ENCODE results near the gene NT5DC1. TPM values are rescaled to one million over a fixed set of nuclear protein-coding genes. Genes with fewer than 3 reads are reported as not detected.

NT5DC1 gene
- total and polyA plus RNA-seq, 10 of the 15 experiments (the other 5 are each of a cell fraction or from before 2014, with no cell fraction given) = 40.8 to 140 (median 66.8) TPM

DNA sequence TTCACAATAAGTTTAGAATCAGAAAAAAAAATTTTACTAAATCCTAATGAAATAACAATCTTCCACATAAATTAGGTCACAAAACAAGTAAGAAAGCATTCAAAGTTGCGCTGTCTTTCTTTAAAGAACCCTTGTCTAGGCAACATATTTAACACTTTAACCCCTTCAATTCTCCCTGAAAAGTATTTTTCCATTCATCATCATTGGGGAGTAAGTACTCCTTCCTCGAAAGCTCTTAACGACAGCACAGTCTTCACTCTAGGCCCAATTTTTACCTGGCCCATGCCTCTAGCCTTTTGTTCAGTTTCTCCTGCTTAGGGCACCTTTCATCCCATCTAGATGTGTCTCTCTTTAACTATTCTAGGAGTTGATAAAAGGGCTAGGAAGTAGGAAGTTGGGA is 176.5 kb downstream of the NT5DC1 start:
- intact Hi-C loops (cut with micrococcal nuclease; ENCODE audit: unreplicated experiment) = loop anchor here (5.0 kb wide), 2 partner anchors 295 to 390 kb away; partner anchors contain the start of genes RWDD1 and ZUP1
- no peak overlapping the region for H2AFZ ChIP-seq (ENCODE audit: control insufficient read depth, low read depth, low read length)
- H3K27me3 ChIP-seq (replicated peaks in 1 of 2; ENCODE audit: control insufficient read depth in 2 of 2, insufficient read depth in 2 of 2, low read length in 1 of 2) = no peaks in the 10 kb centered on the region
- H3K27ac ChIP-seq (ENCODE audit: control insufficient read depth, insufficient read depth) = no peak overlapping the region
- WGBS (ENCODE audit: insufficient coverage, insufficient replicate concordance, low lambda C conversion rate, missing lambda C conversion rate) = 76% methylated on average over 3 of the region's 3 CpGs
- H3K4me3 ChIP-seq = peak overlapping the region; percentile 86
- ATAC-seq = no peak
- H3K9me3 ChIP-seq (replicated peaks; ENCODE audit: control insufficient read depth, insufficient read depth, low read length) = no peaks in the 10 kb centered on the region
- peak overlapping the region; percentile 43 for H3K9ac ChIP-seq (ENCODE audit: control insufficient read depth, insufficient read depth, low read length)
- H4K20me1 ChIP-seq (ENCODE audit: control insufficient read depth, insufficient read depth) = peaks cover 7% of the 10 kb centered on the region; the same call in 1 of the 2 replicates
- ChIA-PET CTCF (interaction anchor here (0.6 to 5.4 kb wide), 8 partner anchors 9 to 294 kb away, joined by 3 to 76 read pairs (median 4); partner anchors contain the start of gene RWDD1), RAD21 (ENCODE audit: unreplicated experiment) (interaction anchor here (1.1 to 2.3 kb wide), 3 partner anchors 8 to 168 kb away, joined by 3 to 10 read pairs (median 3); no protein-coding TSS in a partner anchor), POLR2A (interaction anchor here (0.7 to 1.3 kb wide), 3 partner anchors 14 to 293 kb away, joined by 3 to 8 read pairs (median 4); no protein-coding TSS in a partner anchor), SMC1A (ENCODE audit: uncharacterized antibody, unreplicated experiment) (interaction anchor here (0.9 to 1.4 kb wide), 4 partner anchors 9 to 124 kb away, joined by 3 to 6 read pairs (median 4); no protein-coding TSS in a partner anchor)
- H3K4me2 ChIP-seq (ENCODE audit: control insufficient read depth, insufficient read depth) = peak overlapping the region; percentile 77
- peaks cover 57% of the 10 kb centered on the region for H3K79me2 ChIP-seq (ENCODE audit: control insufficient read depth, insufficient read depth, low read length)
- no peak for DNase-seq (ENCODE audit: low read depth, low spot score)
- no peak for FAIRE-seq
- in situ Hi-C loops (cut with MboI) = loop anchor here (5.0 kb wide), 1 partner anchor 255 kb away; no protein-coding TSS in a partner anchor
- H3K4me1 ChIP-seq (ENCODE audit: control insufficient read depth, insufficient read depth, low read length) = no peaks in the 10 kb centered on the region
- H3K36me3 ChIP-seq (ENCODE audit: control insufficient read depth in 2 of 2, insufficient read depth in 2 of 2, low read length in 1 of 2) = peaks cover 0 to 3% of the 10 kb centered on the region in 2 experiments; a peak in 1 of 4 replicates
- BruUV-seq (replicated peaks) = no TSS peak
- TF ChIP-seq RBBP5 (conservative IDR thresholded peaks at IDR 0.05) = no peak
- TF ChIP-seq RAD51 (IDR thresholded peaks at IDR 0.05) = no peak
- no peak for TF ChIP-seq BHLHE40 (IDR thresholded peaks at IDR 0.05; ENCODE audit: borderline replicate concordance in 1 of 2, low read depth in 2 of 2, low read length in 1 of 2)
- TF ChIP-seq, protein P1, sequence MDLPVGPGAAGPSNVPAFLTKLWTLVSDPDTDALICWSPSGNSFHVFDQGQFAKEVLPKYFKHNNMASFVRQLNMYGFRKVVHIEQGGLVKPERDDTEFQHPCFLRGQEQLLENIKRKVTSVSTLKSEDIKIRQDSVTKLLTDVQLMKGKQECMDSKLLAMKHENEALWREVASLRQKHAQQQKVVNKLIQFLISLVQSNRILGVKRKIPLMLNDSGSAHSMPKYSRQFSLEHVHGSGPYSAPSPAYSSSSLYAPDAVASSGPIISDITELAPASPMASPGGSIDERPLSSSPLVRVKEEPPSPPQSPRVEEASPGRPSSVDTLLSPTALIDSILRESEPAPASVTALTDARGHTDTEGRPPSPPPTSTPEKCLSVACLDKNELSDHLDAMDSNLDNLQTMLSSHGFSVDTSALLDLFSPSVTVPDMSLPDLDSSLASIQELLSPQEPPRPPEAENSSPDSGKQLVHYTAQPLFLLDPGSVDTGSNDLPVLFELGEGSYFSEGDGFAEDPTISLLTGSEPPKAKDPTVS (IDR thresholded peaks at IDR 0.05; ENCODE audit: low read depth, low read length) = no peak
- no peak for TF ChIP-seq HCFC1 (IDR thresholded peaks at IDR 0.05; ENCODE audit: low read length)
- TF ChIP-seq FOXM1 (IDR thresholded peaks at IDR 0.05; ENCODE audit: low read depth, low read length) = no peak
- TF ChIP-seq RFX5 (IDR thresholded peaks at IDR 0.05; ENCODE audit: low read depth, low read length) = no peak
- no peak for TF ChIP-seq SREBF2 (IDR thresholded peaks at IDR 0.05; ENCODE audit: low read length)
- TF ChIP-seq, protein P2, sequence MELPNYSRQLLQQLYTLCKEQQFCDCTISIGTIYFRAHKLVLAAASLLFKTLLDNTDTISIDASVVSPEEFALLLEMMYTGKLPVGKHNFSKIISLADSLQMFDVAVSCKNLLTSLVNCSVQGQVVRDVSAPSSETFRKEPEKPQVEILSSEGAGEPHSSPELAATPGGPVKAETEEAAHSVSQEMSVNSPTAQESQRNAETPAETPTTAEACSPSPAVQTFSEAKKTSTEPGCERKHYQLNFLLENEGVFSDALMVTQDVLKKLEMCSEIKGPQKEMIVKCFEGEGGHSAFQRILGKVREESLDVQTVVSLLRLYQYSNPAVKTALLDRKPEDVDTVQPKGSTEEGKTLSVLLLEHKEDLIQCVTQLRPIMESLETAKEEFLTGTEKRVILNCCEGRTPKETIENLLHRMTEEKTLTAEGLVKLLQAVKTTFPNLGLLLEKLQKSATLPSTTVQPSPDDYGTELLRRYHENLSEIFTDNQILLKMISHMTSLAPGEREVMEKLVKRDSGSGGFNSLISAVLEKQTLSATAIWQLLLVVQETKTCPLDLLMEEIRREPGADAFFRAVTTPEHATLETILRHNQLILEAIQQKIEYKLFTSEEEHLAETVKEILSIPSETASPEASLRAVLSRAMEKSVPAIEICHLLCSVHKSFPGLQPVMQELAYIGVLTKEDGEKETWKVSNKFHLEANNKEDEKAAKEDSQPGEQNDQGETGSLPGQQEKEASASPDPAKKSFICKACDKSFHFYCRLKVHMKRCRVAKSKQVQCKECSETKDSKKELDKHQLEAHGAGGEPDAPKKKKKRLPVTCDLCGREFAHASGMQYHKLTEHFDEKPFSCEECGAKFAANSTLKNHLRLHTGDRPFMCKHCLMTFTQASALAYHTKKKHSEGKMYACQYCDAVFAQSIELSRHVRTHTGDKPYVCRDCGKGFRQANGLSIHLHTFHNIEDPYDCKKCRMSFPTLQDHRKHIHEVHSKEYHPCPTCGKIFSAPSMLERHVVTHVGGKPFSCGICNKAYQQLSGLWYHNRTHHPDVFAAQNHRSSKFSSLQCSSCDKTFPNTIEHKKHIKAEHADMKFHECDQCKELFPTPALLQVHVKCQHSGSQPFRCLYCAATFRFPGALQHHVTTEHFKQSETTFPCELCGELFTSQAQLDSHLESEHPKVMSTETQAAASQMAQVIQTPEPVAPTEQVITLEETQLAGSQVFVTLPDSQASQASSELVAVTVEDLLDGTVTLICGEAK (IDR thresholded peaks at IDR 0.05; ENCODE audit: borderline replicate concordance) = no peak
- TF ChIP-seq RUNX3 (IDR thresholded peaks at IDR 0.05; ENCODE audit: low read length) = no peak
- TF ChIP-seq, protein P3, sequence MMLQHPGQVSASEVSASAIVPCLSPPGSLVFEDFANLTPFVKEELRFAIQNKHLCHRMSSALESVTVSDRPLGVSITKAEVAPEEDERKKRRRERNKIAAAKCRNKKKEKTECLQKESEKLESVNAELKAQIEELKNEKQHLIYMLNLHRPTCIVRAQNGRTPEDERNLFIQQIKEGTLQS (IDR thresholded peaks at IDR 0.05; ENCODE audit: borderline replicate concordance, extremely low read depth, low read depth, low read length) = no peak
- TF ChIP-seq PAX5 (IDR thresholded peaks at IDR 0.05; ENCODE audit: borderline replicate concordance, low read depth, low read length) = no peak
- TF ChIP-seq RELA (IDR thresholded peaks at IDR 0.05; ENCODE audit: borderline replicate concordance, partially characterized antibody) = no peak
- no peak for TF ChIP-seq DPF2 (IDR thresholded peaks at IDR 0.05)
- TF ChIP-seq, protein P4, sequence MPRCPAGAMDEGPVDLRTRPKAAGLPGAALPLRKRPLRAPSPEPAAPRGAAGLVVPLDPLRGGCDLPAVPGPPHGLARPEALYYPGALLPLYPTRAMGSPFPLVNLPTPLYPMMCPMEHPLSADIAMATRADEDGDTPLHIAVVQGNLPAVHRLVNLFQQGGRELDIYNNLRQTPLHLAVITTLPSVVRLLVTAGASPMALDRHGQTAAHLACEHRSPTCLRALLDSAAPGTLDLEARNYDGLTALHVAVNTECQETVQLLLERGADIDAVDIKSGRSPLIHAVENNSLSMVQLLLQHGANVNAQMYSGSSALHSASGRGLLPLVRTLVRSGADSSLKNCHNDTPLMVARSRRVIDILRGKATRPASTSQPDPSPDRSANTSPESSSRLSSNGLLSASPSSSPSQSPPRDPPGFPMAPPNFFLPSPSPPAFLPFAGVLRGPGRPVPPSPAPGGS (IDR thresholded peaks at IDR 0.05; ENCODE audit: borderline replicate concordance, insufficient read depth, low read depth, low read length, poor library complexity, severe bottlenecking) = no peak
- TF ChIP-seq IKZF2 (IDR thresholded peaks at IDR 0.05) = no peak
- TF ChIP-seq KLF5 (IDR thresholded peaks at IDR 0.05; ENCODE audit: partially characterized antibody) = no peak
- no peak for TF ChIP-seq GATAD2B (conservative IDR thresholded peaks at IDR 0.05; ENCODE audit: low read depth)

Measured in GM12878 (cell line).